ENCODE data around the gene UBXN6.
A peak's percentile ranks its signal among the peaks of the same experiment; 100 is the strongest.

The UBXN6 gene

DNA sequence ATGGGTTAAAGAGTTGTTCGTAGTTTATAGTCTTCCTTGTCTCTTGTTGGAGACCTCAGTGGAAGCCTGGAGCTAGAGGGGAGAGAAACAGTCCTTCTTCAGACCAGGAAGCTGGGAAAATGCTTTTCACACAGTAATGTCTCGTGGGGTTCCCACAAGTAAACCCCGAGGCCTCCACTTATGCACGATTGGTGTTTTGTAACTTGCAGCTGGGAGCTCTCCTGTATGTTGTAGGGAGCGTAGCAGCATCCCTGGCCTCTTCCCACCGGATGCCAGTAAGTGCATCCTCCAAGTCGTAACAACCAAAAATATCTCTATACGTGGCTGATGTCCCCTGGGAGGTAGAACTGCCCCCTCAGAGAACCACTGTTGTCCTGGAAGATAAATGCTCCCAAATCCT is 51.6 kb downstream of the UBXN6 start:
- Histone ChIP-seq H3K4me3 (ENCODE audit: low read depth, low read length) (no peak overlapping the region), H3K27me3 (no peaks in the 10 kb centered on the region), H3K9me3 (no peaks in the 10 kb centered on the region), H3K36me3 (peaks cover 51% of the 10 kb centered on the region), H3K4me1 (no peaks in the 10 kb centered on the region)
- no peak for DNase-seq
- TF ChIP-seq, protein P1, sequence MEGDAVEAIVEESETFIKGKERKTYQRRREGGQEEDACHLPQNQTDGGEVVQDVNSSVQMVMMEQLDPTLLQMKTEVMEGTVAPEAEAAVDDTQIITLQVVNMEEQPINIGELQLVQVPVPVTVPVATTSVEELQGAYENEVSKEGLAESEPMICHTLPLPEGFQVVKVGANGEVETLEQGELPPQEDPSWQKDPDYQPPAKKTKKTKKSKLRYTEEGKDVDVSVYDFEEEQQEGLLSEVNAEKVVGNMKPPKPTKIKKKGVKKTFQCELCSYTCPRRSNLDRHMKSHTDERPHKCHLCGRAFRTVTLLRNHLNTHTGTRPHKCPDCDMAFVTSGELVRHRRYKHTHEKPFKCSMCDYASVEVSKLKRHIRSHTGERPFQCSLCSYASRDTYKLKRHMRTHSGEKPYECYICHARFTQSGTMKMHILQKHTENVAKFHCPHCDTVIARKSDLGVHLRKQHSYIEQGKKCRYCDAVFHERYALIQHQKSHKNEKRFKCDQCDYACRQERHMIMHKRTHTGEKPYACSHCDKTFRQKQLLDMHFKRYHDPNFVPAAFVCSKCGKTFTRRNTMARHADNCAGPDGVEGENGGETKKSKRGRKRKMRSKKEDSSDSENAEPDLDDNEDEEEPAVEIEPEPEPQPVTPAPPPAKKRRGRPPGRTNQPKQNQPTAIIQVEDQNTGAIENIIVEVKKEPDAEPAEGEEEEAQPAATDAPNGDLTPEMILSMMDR (IDR thresholded peaks at IDR 0.05; ENCODE audit: low read depth, low read length): no peak

DNA sequence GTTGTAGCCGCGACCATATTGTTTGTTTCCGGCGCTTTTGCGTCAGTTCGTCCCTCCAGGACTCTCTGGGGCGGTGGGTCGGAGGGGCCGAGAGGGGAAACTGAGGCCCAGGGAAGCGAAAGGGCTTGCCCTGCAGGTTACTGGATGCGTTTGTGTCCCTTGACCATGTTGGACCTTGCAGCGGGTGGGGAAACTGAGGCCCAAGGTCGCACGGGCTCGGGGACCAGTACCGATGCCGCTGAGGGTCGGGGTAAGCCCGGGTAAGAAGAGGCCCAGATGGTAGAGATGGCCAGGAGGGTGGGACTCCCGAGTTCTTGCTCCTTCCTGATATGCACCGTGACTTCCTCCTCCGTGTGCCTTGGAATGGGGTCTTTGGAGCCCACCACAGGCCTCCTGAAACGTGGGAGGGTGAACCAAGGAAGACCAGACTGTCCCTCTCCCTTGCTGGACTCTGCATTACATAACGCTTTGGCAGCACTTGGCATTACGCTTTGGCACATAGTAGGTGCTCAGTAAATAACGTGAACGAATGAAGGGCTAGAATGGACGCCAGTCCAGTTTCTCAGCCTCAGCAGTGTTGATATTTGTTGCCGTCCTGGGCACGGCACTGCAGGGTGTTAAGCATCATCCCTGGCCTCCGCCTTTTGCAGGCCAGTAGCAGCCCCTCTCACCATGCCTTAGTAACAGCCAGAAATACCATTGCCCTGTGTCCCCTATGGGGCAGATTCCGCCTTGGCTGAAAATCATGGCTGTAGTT is 54.4 kb downstream of the UBXN6 start:
- no peaks in the 10 kb centered on the region for H3K27me3 ChIP-seq
- H3K4me3 ChIP-seq (ENCODE audit: low read depth, low read length): peak overlapping the region; percentile 93
- H3K9me3 ChIP-seq: no peaks in the 10 kb centered on the region
- H3K36me3 ChIP-seq: peaks cover 33% of the 10 kb centered on the region
- TF ChIP-seq, protein P1 (IDR thresholded peaks at IDR 0.05; ENCODE audit: low read depth, low read length): no peak
- H3K4me1 ChIP-seq: no peaks in the 10 kb centered on the region
- DNase-seq: no peak

DNA sequence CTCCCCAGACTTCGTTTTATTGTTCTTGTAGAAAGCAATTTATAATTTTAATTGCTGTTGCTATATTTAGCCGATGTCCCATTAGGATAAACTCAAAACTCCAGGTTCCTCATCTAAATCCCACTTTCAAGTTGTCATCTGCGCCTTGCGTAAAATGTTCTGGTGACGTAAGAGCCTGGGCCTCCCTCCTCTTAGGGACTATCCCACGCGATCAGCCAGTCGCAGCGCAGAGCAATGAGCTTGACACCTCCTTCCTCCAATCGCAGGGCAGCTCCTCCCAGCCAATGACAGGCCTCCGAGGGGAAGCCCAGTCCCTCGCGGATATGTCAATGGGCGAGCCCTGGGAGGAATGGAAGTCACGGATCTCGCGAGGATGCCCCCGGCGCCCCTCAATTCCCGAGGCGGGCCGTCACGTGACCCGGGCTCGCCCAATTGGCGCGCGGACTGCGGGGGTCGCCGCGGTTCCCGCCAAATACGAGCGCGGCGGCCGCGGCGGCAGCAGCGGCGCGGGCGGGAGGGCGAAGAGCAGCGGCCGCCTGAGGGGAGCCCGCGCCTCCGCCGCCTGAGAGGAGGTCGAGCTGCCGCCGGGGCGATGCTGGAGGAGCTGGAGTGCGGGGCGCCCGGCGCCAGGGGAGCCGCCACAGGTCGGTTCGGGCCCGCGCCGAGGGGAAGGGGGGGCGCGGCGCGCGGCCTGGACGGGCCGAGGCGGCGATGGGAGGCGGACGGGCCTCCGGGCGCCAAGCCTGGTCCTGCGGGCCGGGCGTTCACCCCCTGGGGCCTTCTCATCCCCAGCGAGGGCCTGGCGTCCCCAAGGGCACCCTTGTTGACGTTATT is 55.2 kb downstream of the UBXN6 start, which contains the start of gene CHAF1A:
Gene CHAF1A, plus strand, starts transcription at position 470 of the 834 bp plus-strand sequence. Its CDS starts 123 bp downstream, at position 593.
- H3K4me3 ChIP-seq (ENCODE audit: low read depth, low read length): peak within 1 kb of the TSS; percentile 93
- DNase-seq: peak; percentile 99
- TF ChIP-seq, protein P1 (IDR thresholded peaks at IDR 0.05; ENCODE audit: low read depth, low read length): no peak
- H3K4me1 ChIP-seq: no peaks in the 10 kb centered on the region
- peaks cover 31% of the 10 kb centered on the region for H3K36me3 ChIP-seq
- H3K27me3 ChIP-seq: no peaks in the 10 kb centered on the region
- H3K9me3 ChIP-seq: no peaks in the 10 kb centered on the region

DNA sequence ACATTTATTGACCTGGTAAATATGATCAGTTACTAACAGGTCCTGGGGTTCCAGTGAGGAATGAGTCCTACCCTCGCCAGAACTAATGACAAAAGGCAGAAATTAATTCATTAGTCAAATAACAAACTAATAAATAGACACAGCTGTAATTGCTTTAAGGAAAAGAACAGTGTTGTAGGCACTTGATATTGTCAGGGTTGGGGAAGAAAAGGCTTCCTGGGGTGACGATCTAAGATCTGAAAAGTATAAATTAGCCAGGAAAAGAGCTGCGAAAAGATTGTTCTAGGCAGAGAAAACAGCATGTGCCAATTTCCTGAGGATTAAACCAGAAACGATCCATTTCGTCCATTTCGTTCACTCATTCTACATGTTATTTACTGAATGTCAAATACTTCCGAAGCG is 55.8 kb downstream of the UBXN6 start:
- peak overlapping the region; percentile 64 for H3K4me3 ChIP-seq (ENCODE audit: low read depth, low read length)
- H3K27me3 ChIP-seq: no peaks in the 10 kb centered on the region
- TF ChIP-seq, protein P1 (IDR thresholded peaks at IDR 0.05; ENCODE audit: low read depth, low read length): no peak
- H3K9me3 ChIP-seq: no peaks in the 10 kb centered on the region
- peaks cover 36% of the 10 kb centered on the region for H3K36me3 ChIP-seq
- H3K4me1 ChIP-seq: no peaks in the 10 kb centered on the region
- DNase-seq: no peak

DNA sequence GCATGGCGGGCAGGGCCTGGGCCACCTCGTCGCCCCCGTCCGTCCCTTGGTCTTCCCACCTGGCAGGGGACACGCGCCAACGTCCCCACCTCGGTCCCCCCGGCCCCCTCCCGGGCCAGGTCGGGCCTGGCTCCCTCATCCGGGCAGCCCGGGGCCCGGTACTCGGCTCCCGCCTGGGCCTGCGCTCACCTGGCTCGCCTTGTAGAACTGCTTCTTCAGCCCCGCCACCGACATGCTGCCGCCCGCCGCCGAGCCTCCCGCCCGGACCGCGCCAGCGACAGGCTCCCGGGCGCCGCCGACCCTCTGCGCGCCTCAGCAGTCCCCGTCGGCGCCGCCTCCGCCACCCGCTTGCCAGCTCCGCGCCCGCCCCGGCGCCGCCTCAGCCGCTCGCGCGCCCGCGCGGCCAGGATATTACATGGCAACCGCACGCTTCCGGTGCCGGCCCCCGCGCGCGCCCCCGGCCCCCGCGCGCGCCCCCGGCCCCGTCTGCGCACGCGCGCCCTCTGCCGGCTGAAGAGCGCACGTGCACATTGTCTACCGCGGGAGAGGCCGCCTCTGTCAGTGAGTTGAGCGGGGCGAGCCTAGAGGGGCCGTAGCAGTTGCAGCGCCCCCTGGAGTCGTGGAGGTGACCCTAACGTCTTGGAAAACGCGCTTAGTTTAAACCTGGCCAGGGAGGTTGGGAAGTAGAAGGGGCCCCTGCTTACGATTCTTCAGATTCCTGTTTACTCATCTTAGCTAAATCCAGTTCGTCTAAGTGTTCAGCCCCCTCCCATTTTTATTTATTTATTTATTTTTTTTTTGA is 57.3 kb downstream of the UBXN6 start, which contains the start of gene SH3GL1:
Gene SH3GL1, minus strand, starts transcription at position 413 of the 802 bp plus-strand sequence. Its CDS starts 179 bp downstream, at position 234.
- peak; percentile 91 for DNase-seq
- no peaks in the 10 kb centered on the region for H3K9me3 ChIP-seq
- no peaks in the 10 kb centered on the region for H3K4me1 ChIP-seq
- H3K36me3 ChIP-seq: peaks cover 37% of the 10 kb centered on the region
- TF ChIP-seq, protein P1 (IDR thresholded peaks at IDR 0.05; ENCODE audit: low read depth, low read length): peak; percentile 93
- peak within 1 kb of the TSS; percentile 96 for H3K4me3 ChIP-seq (ENCODE audit: low read depth, low read length)
- no peaks in the 10 kb centered on the region for H3K27me3 ChIP-seq
